Mammary epithelial cell (primary cell): ENCODE measurements around the gene JAM3.

ENCODE experiments used
- EZH2 ChIP-seq: IDR thresholded peaks from 2 replicates; pipeline ENCODE4 v1.6.1; 2012; ENCODE audit warnings: low read length, inconsistent platforms, borderline replicate concordance
- TF ChIP-seq, protein P1 (sequence below), 2 donors: IDR thresholded peaks in 1 of 2; conservative IDR thresholded peaks in 1 of 2; 2 replicates each; pipeline ENCODE4 v1.5.1; 2011 to 2012; ENCODE audit warnings: inconsistent platforms in 2 of 2, low read length in 2 of 2, mild to moderate bottlenecking in 2 of 2, control low read depth in 1 of 2, low read depth in 1 of 2; ENCODE audit not compliant: insufficient read depth in 1 of 2; ENCODE audit errors: extremely low read depth in 1 of 2

DNA sequence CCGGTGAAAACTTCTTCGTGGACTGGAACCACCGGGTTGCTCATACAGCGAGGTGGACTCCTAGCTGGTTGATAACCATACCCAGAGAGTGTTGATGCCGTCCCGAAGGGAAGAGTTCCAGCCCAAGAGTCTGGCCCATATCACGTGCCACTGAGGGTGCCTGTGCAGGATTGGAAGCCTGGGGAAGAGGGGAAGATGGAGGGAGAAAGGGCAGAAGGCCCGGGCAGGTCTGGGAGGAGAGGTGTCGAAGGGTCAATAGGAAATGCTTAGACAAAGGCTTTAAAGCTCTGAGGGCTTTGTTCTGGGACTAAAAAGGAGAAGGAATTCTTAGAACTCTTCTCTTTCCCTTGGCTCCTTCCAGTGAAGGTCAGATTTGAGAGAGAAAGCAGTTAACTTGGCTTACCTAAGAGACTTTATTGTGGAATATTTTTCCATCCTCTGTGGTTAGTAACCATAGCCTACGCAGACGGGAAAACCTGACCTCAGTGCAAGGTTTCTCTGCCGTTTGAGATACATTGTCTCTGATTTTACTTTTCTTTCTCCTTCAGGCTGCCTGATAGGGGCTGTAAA, 70.5 kb downstream of the JAM3 start:
- TF ChIP-seq, protein P1, sequence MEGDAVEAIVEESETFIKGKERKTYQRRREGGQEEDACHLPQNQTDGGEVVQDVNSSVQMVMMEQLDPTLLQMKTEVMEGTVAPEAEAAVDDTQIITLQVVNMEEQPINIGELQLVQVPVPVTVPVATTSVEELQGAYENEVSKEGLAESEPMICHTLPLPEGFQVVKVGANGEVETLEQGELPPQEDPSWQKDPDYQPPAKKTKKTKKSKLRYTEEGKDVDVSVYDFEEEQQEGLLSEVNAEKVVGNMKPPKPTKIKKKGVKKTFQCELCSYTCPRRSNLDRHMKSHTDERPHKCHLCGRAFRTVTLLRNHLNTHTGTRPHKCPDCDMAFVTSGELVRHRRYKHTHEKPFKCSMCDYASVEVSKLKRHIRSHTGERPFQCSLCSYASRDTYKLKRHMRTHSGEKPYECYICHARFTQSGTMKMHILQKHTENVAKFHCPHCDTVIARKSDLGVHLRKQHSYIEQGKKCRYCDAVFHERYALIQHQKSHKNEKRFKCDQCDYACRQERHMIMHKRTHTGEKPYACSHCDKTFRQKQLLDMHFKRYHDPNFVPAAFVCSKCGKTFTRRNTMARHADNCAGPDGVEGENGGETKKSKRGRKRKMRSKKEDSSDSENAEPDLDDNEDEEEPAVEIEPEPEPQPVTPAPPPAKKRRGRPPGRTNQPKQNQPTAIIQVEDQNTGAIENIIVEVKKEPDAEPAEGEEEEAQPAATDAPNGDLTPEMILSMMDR (conservative IDR thresholded peaks at IDR 0.05 in 1 of 2, IDR thresholded peaks at IDR 0.05 in 1 of 2; ENCODE audit: extremely low read depth in 1 of 2, insufficient read depth in 1 of 2, low read depth in 1 of 2, low read length in 2 of 2) = no peak
- no peak for TF ChIP-seq EZH2
